ENCODE measurements around the gene HLA-DPA1. TPM values are rescaled to one million over a fixed set of nuclear protein-coding genes. Genes with fewer than 3 reads are reported as not detected.
"Not testable (repeated sequence)": the region's sequence is repeated elsewhere in the genome, so short reads cannot be mapped to it uniquely, and the experiment has no call there.

The HLA-DPA1 gene
- total RNA-seq, 1 donor from 2014 or later: 201 TPM

GRCh38 chr6:33069021-33069738 is 4.3 kb downstream of the HLA-DPA1 start:
- intact Hi-C loops (cut with micrococcal nuclease): no loop called here

GRCh38 chr6:33066917-33067521 is 6.4 kb downstream of the HLA-DPA1 start:
- intact Hi-C loops (cut with micrococcal nuclease): no loop called here

GRCh38 chr6:33065312-33065711 is 8.1 kb downstream of the HLA-DPA1 start:
- intact Hi-C loops (cut with micrococcal nuclease): no loop called here

GRCh38 chr6:33064723-33065122 is 8.7 kb downstream of the HLA-DPA1 start:
- intact Hi-C loops (cut with micrococcal nuclease): no loop called here

GRCh38 chr6:33063435-33063834 is 10.0 kb downstream of the HLA-DPA1 start:
- intact Hi-C loops (cut with micrococcal nuclease): not testable (repeated sequence)

GRCh38 chr6:33061987-33062386 is 11.5 kb downstream of the HLA-DPA1 start:
- intact Hi-C loops (cut with micrococcal nuclease): no loop called here

GRCh38 chr6:33057222-33058150 is 16.0 kb downstream of the HLA-DPA1 start:
- intact Hi-C loops (cut with micrococcal nuclease): no loop called here

GRCh38 chr6:33053230-33053629 is 20.2 kb downstream of the HLA-DPA1 start:
- intact Hi-C loops (cut with micrococcal nuclease): no loop called here

- intact Hi-C loops (cut with micrococcal nuclease): no loop called here
These were observed 20.8 kb downstream of the HLA-DPA1 start for GRCh38 chr6:33052627-33053026.

GRCh38 chr6:33050014-33050810 is 23.2 kb downstream of the HLA-DPA1 start:
- intact Hi-C loops (cut with micrococcal nuclease): no loop called here

- intact Hi-C loops (cut with micrococcal nuclease): no loop called here
These were observed 24.0 kb downstream of the HLA-DPA1 start for GRCh38 chr6:33049323-33050013.

GRCh38 chr6:33040157-33040556 is 33.3 kb downstream of the HLA-DPA1 start:
- intact Hi-C loops (cut with micrococcal nuclease): no loop called here

GRCh38 chr6:33036535-33036934 is 36.9 kb downstream of the HLA-DPA1 start:
- intact Hi-C loops (cut with micrococcal nuclease): no loop called here

GRCh38 chr6:33034554-33034953 is 38.9 kb downstream of the HLA-DPA1 start:
- intact Hi-C loops (cut with micrococcal nuclease): no loop called here

- intact Hi-C loops (cut with micrococcal nuclease): no loop called here
These were observed 43.2 kb downstream of the HLA-DPA1 start for GRCh38 chr6:33030245-33030644.

GRCh38 chr6:33029328-33030184 is 43.9 kb downstream of the HLA-DPA1 start:
- intact Hi-C loops (cut with micrococcal nuclease): loop anchor here (2.0 kb wide), 2 partner anchors 15 to 43 kb away; partner anchors contain the start of gene HLA-DPA1

GRCh38 chr6:33028220-33028849 is 45.1 kb downstream of the HLA-DPA1 start:
- intact Hi-C loops (cut with micrococcal nuclease): loop anchor here (1.0 to 2.0 kb wide), 3 partner anchors 8 to 44 kb away; partner anchors contain the start of gene HLA-DPA1

GRCh38 chr6:33024521-33024920 is 48.9 kb downstream of the HLA-DPA1 start:
- intact Hi-C loops (cut with micrococcal nuclease): no loop called here

GRCh38 chr6:33023536-33023935 is 49.9 kb downstream of the HLA-DPA1 start:
- intact Hi-C loops (cut with micrococcal nuclease): no loop called here
